Psoas muscle (tissue), 8 donors: ENCODE data around the gene GPD1. TPM values are rescaled to one million over a fixed set of nuclear protein-coding genes. Genes with fewer than 3 reads are reported as not detected.

Experiments
- ATAC-seq, 4 donors: fragments of 200-7000 bp; cut with Tn5 transposase; one replicate each; pipeline ENCODE4 v1.9.1; 2020; ENCODE audit warnings: moderate library complexity in 3 of 4, mild to moderate bottlenecking in 2 of 4
- DNase-seq, 2 donors: peaks; one replicate each; pipeline ENCODE4 v3.0.0-alpha.2; 2020
- H3K27ac ChIP-seq: fragments of 200-600 bp; one replicate; pipeline ENCODE4 v1.8.0; 2022
- H3K27me3 ChIP-seq, 3 donors: fragments of 200-600 bp in 1 of 3; one replicate each; pipeline versions ENCODE4 v1.6.1 to v1.8.0; 2013 to 2022; ENCODE audit warnings: low read length in 2 of 3, mild to moderate bottlenecking in 2 of 3, moderate library complexity in 1 of 3; ENCODE audit not compliant: insufficient read depth in 3 of 3
- H3K36me3 ChIP-seq, 2 donors: fragments of 200-600 bp in 1 of 2; one replicate each; pipeline versions ENCODE4 v1.6.1 to v1.8.0; 2013 to 2022; ENCODE audit warnings: low read depth in 1 of 2, mild to moderate bottlenecking in 1 of 2, moderate library complexity in 1 of 2; ENCODE audit not compliant: insufficient read depth in 1 of 2
- H3K4me1 ChIP-seq: fragments of 200-600 bp; one replicate; pipeline ENCODE4 v1.8.0; 2022
- H3K4me3 ChIP-seq: fragments of 200-600 bp; one replicate; pipeline ENCODE4 v1.8.0; 2022; ENCODE audit warnings: mild to moderate bottlenecking
- H3K9me3 ChIP-seq: fragments of 200-600 bp; one replicate; pipeline ENCODE4 v1.8.0; 2022
- CTCF ChIP-seq: fragments of 200-600 bp; IDR thresholded peaks from one replicate; pipeline ENCODE4 v1.8.0; 2022; ENCODE audit warnings: antibody characterized with exemption
- WGBS, 3 donors: extraction: QIAGEN DNeasy Blood & Tissue Kit; methylation state at CpG; one replicate each; pipeline versions ENCODE4 v1.1.6 to v1.1.7; 2013; 5-methylcytosine and 5-hydroxymethylcytosine counted together
- intact Hi-C, 2 donors: fragments of 100-400 bp; cut with DNase I; formaldehyde crosslinking; loops; one replicate each; pipeline versions ENCODE4 v1.11.0 to v1.14.2; 2022
- polyA plus RNA-seq, 3 donors: library from polyadenylated mRNA; stranded (reverse); fragments of 200-250 nt; gene quantifications; one replicate each; pipeline ENCODE4 v1.2.3, GENCODE V29; 2013
- total RNA-seq, 4 donors: library from RNA; stranded (reverse); fragmentation: NEBNext Ultra II Directional in 2 of 4; extraction: Animal tissue kit (Norgen Biotek cat#: 25700) in 2 of 4; gene quantifications; one replicate each; pipeline versions ENCODE4 v1.2.1 to v1.2.4, GENCODE V29; 2021 to 2023
- donor health status: healthy with polysubstance abuse.
- donor health status: DM: no; HTN: no; CAD: no; lungs with moderate emphysema.
- donor health status: Bipolar disorder and iron deficiency.
- donor health status: healthy.
- donor health status: DM: yes; HTN: yes; CAD: no.
- donor health status: DM: no; HTN: no; CAD: no.
- donor health status: DM: no; HTN: no; CAD: no.
- donor health status: DM: yes; HTN: yes; CAD: no.

GPD1 gene
- total and polyA plus RNA-seq, 7 donors, result 17.4 to 221 (median 120) TPM

- Histone ChIP-seq H3K9me3 (no peaks in the 10 kb centered on the region), H3K27ac (no peak overlapping the region), H3K4me1 (no peaks in the 10 kb centered on the region), H3K36me3 (peaks cover 0 to 79% of the 10 kb centered on the region in 2 donors), H3K27me3 (no peaks in the 10 kb centered on the region), H3K4me3 (no peak overlapping the region)
- TF ChIP-seq CTCF, result no peak
- intact Hi-C loops, result no loop called here
- DNase-seq, result no peak
- no peak for ATAC-seq
- WGBS, 3 donors, result 57 to 76% (median 60%) methylated on average over 2 of the region's 2 CpGs
Measured at GRCh38 chr12:50123203-50123602, 19.4 kb downstream of the GPD1 start.

DNA sequence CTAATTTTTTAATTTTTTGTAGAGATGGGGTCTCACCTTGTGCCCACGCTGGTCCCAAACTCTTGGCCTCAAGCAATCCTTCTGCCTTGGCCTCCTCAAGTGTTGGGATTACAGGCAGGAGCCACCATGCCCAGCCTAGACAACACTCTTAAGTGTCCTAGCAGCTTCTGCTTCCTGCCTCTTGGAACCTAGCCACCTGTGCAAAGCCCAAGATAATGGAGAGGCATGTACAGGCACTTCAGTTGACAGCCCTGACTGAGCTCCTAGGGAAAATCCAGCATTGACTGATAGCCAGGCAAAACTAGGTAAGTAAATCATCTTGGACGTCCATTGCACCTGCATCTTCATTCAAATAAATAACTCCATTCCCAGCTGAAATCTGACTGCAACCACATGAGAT lies 23.7 kb downstream of the GPD1 start:
- Histone ChIP-seq H3K4me3 (no peak overlapping the region), H3K36me3 (peaks cover 0 to 80% of the 10 kb centered on the region in 2 donors), H3K27ac (no peak overlapping the region), H3K4me1 (no peaks in the 10 kb centered on the region), H3K27me3 (no peaks in the 10 kb centered on the region), H3K9me3 (no peaks in the 10 kb centered on the region)
- WGBS, 3 donors, result 74 to 89% (median 78%) methylated on average over 2 of the region's 2 CpGs
- DNase-seq (no peak), ATAC-seq (no peak)
- no peak for TF ChIP-seq CTCF
- intact Hi-C loops, result loop anchor here in 1 of 2 donors (5.0 kb wide), 1 partner anchor 50 kb away; no protein-coding TSS in a partner anchor

DNA sequence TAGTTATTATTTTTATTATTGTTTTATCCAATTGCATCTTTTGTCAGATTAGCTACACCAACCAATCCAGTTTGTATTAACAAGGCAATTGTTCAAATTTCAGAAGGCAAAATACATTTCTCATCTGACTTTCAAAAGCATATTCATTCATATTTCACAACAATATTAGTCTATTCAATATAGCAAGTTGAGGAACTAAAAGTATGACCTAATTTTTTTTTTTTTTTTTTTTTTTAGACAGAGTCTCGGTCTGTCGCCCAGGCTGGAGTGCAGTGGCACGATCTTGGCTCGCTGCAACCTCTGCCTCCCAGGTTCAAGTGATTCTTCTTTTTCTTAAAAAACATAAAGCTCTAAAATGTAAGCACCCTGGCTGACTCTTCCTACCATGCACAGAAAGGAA lies 25.5 kb downstream of the GPD1 start:
- Histone ChIP-seq H3K36me3 (peaks cover 0 to 82% of the 10 kb centered on the region in 2 donors), H3K27me3 (no peaks in the 10 kb centered on the region), H3K9me3 (no peaks in the 10 kb centered on the region), H3K27ac (no peak overlapping the region), H3K4me3 (no peak overlapping the region), H3K4me1 (no peaks in the 10 kb centered on the region)
- ATAC-seq (no peak), DNase-seq (no peak)
- WGBS, 3 donors, result 89 to 96% (median 90%) methylated on average over 4 of the region's 4 CpGs
- intact Hi-C loops, result loop anchor here in 1 of 2 donors (5.0 kb wide), 1 partner anchor 48 kb away; no protein-coding TSS in a partner anchor
- no peak for TF ChIP-seq CTCF

GRCh38 chr12:50132505-50133135 lies 28.8 kb downstream of the GPD1 start:
- H3K36me3 ChIP-seq, result peaks cover 0 to 88% of the 10 kb centered on the region in 2 donors
- intact Hi-C loops, result loop anchor here in 1 of 2 donors (2.0 to 5.0 kb wide), 2 partner anchors 45 to 182 kb away; no protein-coding TSS in a partner anchor
- H3K4me1 ChIP-seq, result no peaks in the 10 kb centered on the region
- no peak overlapping the region for H3K4me3 ChIP-seq
- no peak for DNase-seq
- H3K27me3 ChIP-seq, result no peaks in the 10 kb centered on the region
- no peak overlapping the region for H3K27ac ChIP-seq
- peak; percentile 60 for TF ChIP-seq CTCF
- 52 to 78% (median 77%) methylated on average over 2 of the region's 2 CpGs for WGBS, 3 donors
- no peaks in the 10 kb centered on the region for H3K9me3 ChIP-seq
- ATAC-seq, result peak in 2 of 4 donors; percentile 30 to 67

DNA sequence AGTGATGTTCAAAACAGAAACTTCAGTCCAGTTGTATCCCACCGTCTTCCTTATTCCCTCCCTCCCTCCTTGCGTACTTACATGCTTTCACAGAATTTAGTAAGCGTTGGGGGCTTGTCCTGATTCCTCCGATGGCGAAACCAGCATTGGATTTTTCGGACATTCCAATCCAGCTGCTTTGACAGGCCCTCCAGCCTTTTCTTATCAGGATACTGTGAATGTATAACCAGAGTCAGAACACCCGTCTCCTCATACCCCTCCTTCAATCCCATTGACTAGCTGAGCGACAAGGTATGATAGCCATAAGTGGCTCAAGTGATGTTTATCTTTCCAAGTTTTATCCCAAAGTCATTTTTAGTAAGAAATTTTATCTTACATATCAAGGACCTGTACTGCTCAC lies 39.2 kb downstream of the GPD1 start:
- Histone ChIP-seq H3K27me3 (no peaks in the 10 kb centered on the region), H3K9me3 (no peaks in the 10 kb centered on the region), H3K4me1 (no peaks in the 10 kb centered on the region), H3K27ac (no peak overlapping the region), H3K4me3 (no peak overlapping the region), H3K36me3 (peaks cover 0 to 20% of the 10 kb centered on the region in 2 donors)
- ATAC-seq, result no peak
- no peak for DNase-seq
- no peak for TF ChIP-seq CTCF
- intact Hi-C loops, result no loop called here
- WGBS, 3 donors, result 89 to 95% (median 92%) methylated on average over 8 of the region's 8 CpGs
